Esophagus mucosa (tissue), 1 donor: ENCODE measurements around the gene CDKN1C. TPM values are rescaled to one million over a fixed set of nuclear protein-coding genes. Genes with fewer than 3 reads are reported as not detected.

Source experiments
- ATAC-seq: fragments of 200-7000 bp; cut with Tn5 transposase; one replicate; pipeline ENCODE4 v1.9.1; 2020
- total RNA-seq: library from RNA; stranded (reverse); gene quantifications from one replicate; pipeline ENCODE4 v1.2.4, GENCODE V29; 2023
- donor health status: DM: yes; HTN: yes; CAD: no.

CDKN1C gene
- total RNA-seq, 1 donor from 2014 or later, result 3.5 TPM

- ATAC-seq, result no peak
Observed at GRCh38 chr11:2887515-2888195, 2.1 kb upstream of the CDKN1C start.

GRCh38 chr11:2886936-2887335 lies 1.4 kb upstream of the CDKN1C start:
- ATAC-seq, result no peak

- no peak for ATAC-seq
Observed at GRCh38 chr11:2886191-2886894, 768 bp upstream of the CDKN1C start.

- ATAC-seq, result peak; percentile 23
Observed at GRCh38 chr11:2885017-2885677, 428 bp downstream of the CDKN1C start.

- no peak for ATAC-seq
Observed at GRCh38 chr11:2883979-2884815, 1.4 kb downstream of the CDKN1C start.

- ATAC-seq, result no peak
Observed at GRCh38 chr11:2883640-2883978, 2.0 kb downstream of the CDKN1C start.

- no peak for ATAC-seq
Observed at GRCh38 chr11:2882396-2883110, 3.0 kb downstream of the CDKN1C start.

- ATAC-seq, result no peak
Observed at GRCh38 chr11:2881981-2882375, 3.6 kb downstream of the CDKN1C start.

GRCh38 chr11:2881076-2881980 lies 4.2 kb downstream of the CDKN1C start:
- ATAC-seq, result no peak

- ATAC-seq, result no peak
Observed at GRCh38 chr11:2880646-2881045, 4.9 kb downstream of the CDKN1C start.

- ATAC-seq, result no peak
Observed at GRCh38 chr11:2878782-2879181, 6.8 kb downstream of the CDKN1C start.

- ATAC-seq, result peak; percentile 44
Observed at GRCh38 chr11:2877474-2877873, 8.1 kb downstream of the CDKN1C start.

GRCh38 chr11:2874963-2875362 lies 10.6 kb downstream of the CDKN1C start:
- ATAC-seq, result no peak

- ATAC-seq, result no peak
Observed at GRCh38 chr11:2870969-2871680, 14.4 kb downstream of the CDKN1C start.

- ATAC-seq, result no peak
Observed at GRCh38 chr11:2870460-2870859, 15.1 kb downstream of the CDKN1C start.

GRCh38 chr11:2869561-2870427 lies 15.8 kb downstream of the CDKN1C start:
- ATAC-seq, result no peak

GRCh38 chr11:2869134-2869526 lies 16.4 kb downstream of the CDKN1C start:
- ATAC-seq, result no peak

GRCh38 chr11:2868506-2869133 lies 17.0 kb downstream of the CDKN1C start:
- ATAC-seq, result no peak
